ENCODE results near the gene SELENOS.

DNA sequence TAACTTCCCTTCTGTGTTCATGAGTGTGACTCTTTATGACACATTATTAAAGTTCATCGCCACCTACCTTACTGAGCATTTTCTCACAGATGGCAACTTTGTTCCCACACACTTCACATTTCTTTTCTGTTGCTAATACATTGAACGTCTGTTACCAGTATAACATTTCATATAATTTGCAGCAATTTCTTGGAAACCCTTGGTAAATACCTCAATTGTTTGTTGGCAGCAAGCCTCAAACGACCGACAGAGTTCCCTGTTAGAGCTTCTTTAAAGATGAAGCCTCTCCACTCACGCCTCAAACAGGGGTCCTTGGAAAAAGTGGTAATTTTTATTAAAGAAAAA, 22.3 kb downstream of the SELENOS start:
- TF ChIP-seq, protein P1, sequence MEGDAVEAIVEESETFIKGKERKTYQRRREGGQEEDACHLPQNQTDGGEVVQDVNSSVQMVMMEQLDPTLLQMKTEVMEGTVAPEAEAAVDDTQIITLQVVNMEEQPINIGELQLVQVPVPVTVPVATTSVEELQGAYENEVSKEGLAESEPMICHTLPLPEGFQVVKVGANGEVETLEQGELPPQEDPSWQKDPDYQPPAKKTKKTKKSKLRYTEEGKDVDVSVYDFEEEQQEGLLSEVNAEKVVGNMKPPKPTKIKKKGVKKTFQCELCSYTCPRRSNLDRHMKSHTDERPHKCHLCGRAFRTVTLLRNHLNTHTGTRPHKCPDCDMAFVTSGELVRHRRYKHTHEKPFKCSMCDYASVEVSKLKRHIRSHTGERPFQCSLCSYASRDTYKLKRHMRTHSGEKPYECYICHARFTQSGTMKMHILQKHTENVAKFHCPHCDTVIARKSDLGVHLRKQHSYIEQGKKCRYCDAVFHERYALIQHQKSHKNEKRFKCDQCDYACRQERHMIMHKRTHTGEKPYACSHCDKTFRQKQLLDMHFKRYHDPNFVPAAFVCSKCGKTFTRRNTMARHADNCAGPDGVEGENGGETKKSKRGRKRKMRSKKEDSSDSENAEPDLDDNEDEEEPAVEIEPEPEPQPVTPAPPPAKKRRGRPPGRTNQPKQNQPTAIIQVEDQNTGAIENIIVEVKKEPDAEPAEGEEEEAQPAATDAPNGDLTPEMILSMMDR (IDR thresholded peaks at IDR 0.05) = no peak
- no peak for TF ChIP-seq POLR2A (IDR thresholded peaks at IDR 0.05)

Measured in heart left ventricle (tissue), 13 donors.